Myocyte (in vitro differentiated cells): ENCODE results near the gene VPS26B. TPM values are rescaled to one million over a fixed set of nuclear protein-coding genes. Genes with fewer than 3 reads are reported as not detected.
"Not testable (repeated sequence)": the region's sequence is repeated elsewhere in the genome, so short reads cannot be mapped to it uniquely, and the experiment has no call there.

Experiments
- DNase-seq: peaks from one replicate; pipeline ENCODE4 v3.0.0-alpha.2; 2012; ENCODE audit warnings: low read depth
- total RNA-seq: library from RNA; depleted of rRNA; stranded (reverse); fragments of >200 nt; gene quantifications from 2 replicates; pipeline ENCODE4 v1.2.3, GENCODE V29; 2014

The VPS26B gene
- total RNA-seq, 1 donor from 2014 or later = 40.5 TPM

DNA sequence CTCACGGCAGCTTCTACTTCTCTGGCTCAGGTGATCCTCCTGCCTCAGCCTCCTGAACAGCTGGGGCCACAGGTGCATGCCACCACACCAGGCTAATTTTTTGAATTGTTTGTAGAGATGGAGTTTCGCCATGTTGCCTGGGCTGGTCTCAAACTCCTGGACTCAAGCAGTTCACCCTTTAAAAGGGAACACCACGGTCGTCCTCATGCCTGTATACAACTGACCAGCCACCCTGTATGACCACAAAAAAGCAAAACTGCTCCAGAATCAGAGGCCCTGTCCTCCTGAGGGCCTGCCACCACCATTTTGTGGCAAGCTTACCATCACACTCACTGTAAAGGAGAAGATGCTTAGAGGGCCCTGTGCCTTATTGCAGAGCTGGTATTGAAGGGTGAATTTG is 53.9 kb downstream of the VPS26B start:
- DNase-seq = no peak

DNA sequence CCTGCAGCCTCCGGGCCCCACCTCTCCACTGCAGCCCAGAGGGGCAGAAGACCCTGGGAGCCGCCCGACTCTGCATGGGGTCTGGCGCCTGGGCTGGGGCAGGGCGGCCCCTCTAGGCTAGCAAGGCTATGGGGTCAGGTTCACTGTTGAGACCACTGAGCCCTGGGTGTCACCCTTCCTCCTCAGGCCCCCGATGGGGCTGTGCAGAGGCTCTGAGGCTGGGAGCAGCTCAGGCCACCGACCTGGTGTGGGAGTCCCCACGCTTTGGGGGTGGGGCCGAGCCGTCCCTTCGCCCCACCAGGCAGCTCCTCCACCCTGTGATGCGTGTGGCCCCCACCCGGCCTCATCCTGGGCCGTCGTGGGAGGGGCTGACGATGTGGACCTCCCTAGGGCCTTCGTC is 57.2 kb downstream of the VPS26B start:
- not testable (repeated sequence) for DNase-seq

DNA sequence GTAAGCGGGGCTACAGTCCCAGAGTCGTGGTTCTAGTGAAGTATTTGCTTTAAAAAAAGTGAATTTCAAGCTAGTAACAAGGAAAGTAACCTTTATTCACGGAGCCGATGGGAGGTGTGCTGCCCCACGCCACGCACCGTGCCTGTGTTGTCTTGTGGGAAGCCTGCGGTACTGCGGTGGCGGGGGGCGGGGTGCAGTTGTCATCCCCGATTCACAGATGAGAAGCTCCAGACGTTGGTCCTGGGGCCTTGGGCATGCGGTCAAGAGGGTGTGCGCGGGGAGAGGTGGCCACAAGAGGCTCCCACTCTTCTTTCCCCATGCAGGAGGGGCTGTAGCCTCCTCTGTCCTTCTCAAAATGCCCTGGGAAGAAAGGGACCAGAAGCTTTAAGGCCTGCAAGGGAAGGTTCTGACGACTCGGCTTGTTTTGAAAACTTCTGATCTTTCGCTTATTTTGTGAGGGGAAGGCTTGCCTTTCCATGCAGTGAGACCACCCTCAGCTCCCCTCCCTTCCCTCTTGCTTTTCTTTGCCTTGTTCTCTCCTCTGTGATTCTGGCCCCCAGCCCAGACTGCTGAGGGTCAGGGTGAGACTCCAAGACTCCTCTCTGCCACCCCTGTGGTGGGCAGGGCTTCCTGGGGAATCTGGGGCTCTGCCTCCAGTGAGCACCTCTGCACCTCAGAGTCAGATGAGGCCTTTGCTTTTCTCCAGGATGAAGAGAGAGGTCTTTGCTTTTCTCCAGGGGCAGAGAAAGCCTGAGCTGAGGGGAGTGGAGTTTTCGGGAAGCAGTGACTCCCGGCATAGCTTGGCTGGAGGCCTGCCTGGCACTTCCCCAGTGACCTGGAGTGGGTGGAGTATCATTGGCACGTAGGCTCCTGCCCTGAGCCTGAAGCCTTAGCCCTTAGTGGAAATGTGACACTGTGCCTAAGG is 57.9 kb downstream of the VPS26B start:
- no peak for DNase-seq

DNA sequence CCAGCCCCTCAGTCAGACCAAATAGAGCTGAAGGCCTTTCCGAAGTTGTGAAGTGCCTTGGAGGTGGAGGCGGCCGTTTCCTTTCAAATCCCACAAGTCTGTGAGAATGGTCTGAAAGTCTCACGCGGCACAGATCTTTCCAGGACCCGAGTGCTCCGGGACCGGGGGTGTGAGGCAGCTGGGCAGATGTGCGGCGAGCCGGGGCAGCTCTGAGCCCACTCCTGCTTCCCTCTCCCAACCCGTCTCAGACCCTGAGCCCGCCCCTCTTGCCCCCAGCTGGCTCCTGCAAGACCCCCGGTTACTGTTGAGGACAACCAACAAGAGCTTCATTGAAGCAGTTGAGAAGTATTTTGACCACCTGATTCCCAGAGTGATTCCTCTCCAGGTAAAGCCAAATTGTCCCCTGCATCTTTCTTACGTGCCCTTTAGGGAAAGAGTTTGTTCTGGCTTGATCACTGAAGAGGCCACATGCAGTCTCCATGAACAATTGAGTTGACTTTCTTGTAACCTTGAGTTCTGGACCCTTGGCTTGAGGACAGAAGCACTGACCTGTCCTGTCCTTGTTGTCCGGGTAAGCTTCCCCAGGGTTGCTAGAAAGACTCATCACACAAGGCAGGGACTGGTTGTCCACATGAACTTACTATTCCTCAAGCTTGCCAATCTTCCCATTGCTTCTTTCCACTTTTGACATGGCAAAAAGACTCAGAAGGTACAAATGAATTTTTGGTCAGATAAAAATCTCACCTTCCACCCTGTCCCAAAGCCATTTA is 59.2 kb downstream of the VPS26B start:
- no peak for DNase-seq

DNA sequence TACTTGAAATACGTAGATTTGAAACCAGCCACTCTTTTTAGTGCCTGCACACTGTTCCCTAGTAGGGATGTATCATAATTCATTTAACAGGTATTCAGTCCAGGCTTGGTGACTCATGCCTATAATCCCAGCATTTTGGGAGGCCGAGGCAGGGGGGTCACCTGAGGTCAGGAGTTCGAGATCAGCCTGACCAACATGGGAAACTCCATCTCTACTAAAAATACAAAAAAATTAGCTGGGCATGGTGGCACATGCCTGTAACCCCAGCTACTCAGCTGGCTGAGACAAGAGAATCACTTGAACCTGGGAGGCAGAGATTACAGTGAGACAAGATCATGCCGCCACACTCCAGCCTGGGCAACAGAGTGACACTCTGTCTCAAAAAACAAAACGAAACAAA is 59.9 kb downstream of the VPS26B start:
- DNase-seq = not testable (repeated sequence)

DNA sequence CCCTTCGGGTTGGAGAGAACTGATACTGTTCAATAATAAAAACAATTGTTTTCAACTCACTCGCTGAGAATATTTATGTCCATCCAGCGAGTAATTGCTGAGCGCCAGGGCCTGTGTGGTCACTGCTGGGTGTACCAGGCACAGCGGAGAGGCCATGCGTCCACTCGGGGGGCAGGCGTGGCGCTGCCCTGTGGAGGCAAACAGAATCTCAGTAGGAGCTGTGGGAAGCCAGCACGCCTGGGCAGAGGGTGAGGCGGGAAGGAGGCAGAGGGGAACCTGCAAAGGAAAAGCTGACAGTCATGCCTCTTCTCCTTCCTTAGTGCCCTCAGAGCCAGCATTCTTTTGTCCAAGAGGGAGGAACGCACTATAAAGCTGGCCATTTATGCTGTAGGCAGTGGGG is 63.1 kb downstream of the VPS26B start:
- DNase-seq = no peak

DNA sequence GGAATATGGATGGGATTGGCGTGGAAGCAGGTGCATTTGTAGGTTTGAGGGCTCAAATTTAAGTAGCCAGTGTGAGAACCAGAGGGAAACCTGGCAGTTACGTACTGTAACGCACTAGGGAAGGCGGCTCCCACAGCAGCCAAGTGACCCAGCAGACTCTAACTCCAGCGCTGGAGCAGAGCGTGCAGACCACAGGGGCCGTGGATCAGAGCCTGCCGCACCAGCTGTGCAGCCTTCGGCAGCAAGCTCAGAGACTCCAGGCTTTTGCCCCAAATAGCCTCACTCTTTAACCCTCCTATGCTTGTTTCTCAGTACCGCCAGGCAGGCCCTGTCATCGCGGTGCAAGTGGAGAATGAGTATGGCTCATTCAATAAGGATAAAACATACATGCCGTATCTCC is 64.0 kb downstream of the VPS26B start:
- no peak for DNase-seq

DNA sequence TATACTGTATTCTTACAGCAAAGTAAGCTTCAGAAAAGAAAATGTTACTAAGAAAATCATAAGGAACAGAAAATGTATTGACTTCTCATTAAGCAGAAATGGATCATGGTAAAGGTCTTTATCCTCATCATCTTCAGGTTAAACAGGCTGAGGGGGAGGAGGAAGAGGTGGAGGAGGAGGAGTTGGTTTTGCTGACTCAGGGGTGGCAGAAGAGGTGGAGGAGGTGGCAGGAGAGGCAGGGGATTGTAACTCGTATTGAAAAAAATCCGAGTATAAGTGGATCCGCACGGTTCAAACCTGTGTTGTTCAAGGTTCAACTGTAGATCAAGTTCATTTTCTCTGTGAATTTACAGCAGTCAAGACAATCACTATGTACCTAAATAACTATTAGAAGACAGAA is 64.7 kb downstream of the VPS26B start:
- DNase-seq = no peak

DNA sequence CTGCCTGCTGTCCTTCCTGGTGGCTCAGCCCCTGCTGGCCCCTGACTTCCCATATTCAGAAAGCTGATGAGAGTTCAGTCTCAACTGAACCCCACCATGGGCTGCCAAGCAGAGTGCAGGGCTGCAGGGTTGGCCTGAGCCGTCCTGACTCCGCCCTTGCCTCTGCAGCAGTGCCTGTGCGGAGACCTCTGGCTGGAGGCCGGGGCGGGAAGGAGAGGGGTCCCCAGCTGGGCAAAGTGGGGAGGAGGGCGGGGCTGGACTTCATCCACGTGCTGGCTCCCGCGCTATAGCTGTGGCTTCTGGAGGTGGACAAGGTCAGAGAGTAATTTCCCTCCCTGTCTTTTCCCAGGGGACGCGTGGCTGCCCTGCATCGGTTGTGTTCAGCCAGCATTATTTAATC is 65.3 kb downstream of the VPS26B start:
- DNase-seq = no peak

DNA sequence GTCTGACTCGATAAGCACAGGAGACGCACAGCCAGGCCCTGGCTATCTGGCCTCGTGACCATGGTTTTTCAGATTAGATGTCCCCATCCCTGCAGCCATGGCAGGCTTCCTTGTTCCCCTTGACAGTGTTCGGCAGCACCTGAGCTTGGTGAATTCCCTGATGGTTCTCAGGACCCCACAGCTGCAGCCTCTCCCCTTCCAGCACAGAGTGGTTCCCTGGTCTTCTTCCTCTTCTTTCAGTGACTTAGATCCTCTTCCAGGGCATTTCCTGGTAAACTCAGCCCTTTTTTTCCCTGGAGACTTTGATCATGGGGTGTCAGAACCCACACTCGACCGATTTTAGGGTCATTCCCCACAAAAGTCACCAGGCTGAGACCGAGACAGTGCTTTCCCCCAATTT is 66.2 kb downstream of the VPS26B start:
- DNase-seq = no peak

DNA sequence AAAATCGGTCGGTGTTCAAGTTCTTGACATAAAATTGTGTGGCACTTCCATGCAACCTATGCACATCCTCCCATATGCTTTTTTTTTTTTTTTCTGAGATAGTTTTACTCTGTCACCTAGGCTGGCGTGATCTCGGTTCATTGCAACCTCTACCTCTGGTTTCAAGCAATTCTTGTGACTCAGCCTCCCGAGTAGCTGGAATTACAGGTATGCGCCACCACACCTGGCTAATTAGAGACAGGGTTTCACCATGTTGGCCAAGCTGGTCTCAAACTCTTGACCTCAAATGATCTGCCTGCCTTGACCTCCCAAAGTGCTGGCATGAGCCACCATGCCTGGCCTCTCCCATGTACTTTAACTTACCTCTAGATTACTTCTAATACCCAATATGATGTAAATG is 66.7 kb downstream of the VPS26B start:
- no peak for DNase-seq

DNA sequence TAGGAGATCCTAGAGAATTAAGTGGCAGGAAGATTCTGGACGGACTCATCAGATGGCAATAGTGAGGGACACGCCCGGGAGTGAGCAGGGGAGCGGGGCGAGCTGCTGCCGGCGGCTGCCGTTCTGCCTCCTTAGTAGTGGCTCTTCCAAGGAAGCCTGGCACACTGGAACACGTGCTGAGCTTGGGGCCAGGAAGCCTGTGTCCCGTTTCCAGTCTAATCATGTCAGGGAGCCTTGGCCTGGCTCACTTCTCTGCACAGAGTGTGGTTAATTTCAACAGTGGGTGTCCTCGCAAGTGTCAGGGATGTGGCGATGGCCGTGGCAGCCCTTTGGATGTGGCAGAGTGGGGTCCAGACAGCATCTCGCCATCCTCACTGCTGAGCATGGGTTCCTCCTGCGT is 68.2 kb downstream of the VPS26B start:
- DNase-seq = no peak

DNA sequence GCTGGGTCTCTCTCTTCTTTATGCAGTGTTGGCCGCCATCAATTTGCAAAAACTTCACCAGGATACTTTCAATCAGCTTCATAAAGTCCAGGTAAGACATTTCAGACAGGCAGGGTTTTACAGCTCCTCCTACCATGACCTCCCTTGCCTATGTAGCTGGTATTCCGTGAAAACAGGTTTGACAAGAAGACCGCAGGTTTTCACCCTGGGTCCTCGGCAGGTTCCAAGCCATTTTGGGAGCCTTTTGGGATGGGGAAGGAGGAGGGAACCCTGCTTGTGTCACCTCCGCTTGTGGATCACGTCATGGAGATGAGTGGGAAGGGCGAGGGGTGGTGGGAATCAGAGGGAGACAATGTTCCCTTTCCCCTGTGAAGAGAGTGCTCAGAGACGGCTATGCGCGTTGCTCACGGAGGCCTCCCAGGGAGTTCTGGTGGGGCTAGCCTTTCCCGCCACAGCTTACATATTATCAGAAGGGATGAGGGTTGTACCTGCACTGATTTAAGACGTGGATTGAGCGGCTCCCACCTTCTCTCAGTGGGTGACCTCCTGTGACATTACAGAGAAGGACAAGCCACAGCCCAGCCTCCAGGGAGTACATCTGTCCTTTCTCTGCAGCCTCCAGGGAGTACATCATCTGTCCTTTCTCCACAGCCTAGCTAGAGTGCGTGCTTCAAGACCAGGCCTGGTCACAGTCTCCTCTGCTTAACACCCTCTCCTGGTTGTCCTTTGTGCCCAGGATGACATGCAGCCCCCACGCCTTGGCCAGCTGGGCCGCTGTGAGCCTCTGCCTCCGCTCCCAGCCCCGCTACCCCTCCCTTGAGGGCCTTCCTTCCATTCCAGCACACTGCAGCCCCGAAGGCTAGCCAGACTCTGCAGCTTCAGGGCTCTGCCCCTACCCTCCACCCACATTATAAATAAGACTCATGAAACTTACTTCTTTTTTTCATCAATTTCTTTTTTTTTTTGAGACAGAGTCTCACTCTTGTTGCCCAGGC is 68.9 kb downstream of the VPS26B start:
- DNase-seq = no peak

DNA sequence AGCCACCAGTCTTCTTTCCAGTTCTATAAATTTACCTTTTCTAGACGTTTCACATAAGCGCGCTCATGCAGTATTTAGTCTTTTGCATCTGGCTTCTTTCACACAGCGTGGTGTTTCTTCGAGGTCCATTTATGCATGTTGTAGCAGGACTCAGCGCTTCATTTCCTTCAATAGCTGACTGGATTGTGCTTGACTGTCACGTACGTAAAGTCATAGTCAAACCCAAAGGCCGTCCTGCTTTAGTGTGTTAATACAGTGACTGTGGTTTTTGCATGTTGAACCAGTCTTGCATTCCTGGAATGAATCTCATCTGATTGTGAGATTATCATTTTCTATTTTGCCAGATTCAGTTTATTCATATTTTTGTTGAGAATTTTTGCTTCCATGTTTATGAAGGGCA is 70.2 kb downstream of the VPS26B start:
- no peak for DNase-seq

Other genes starting within 250 kb of the VPS26B start
- gene JAM3, start 155.6 kb upstream of the VPS26B start, total RNA-seq = 173 and 229 TPM in 2 replicates
- gene NCAPD3, start 704 bp upstream of the VPS26B start, total RNA-seq = 13.9 and 14.0 TPM in 2 replicates
- gene THYN1, start 28.7 kb downstream of the VPS26B start, total RNA-seq = 39.8 and 41.1 TPM in 2 replicates
- gene ACAD8, start 28.9 kb downstream of the VPS26B start, total RNA-seq = 29.7 and 39.5 TPM in 2 replicates
- not detected in 2 replicates for gene GLB1L3, start 51.7 kb downstream of the VPS26B start, total RNA-seq
- not detected in 2 replicates for gene GLB1L2, start 107.3 kb downstream of the VPS26B start, total RNA-seq
- not detected in 2 replicates for gene B3GAT1, start 187.6 kb downstream of the VPS26B start, total RNA-seq